Astrocyte (in vitro differentiated cells and primary cell): ENCODE results near the gene RAE1. TPM values are rescaled to one million over a fixed set of nuclear protein-coding genes. Genes with fewer than 3 reads are reported as not detected.

Experiments used
- DNase-seq: peaks from one replicate; pipeline ENCODE4 v3.0.0-alpha.2; 2010; ENCODE audit warnings: low read depth
- FAIRE-seq: peaks from 2 replicates; lab custom pipeline; 2011; peaks lifted over from hg19 to GRCh38; lab: Jason Lieb, UNC
- H2AFZ ChIP-seq: 2 replicates; pipeline ENCODE4 v1.6.0; 2012; ENCODE audit warnings: low read depth, low read length, inconsistent platforms
- H3K27ac ChIP-seq: 2 replicates; pipeline ENCODE4 v1.5.1; 2011; ENCODE audit warnings: low read depth, low read length, inconsistent platforms
- H3K27me3 ChIP-seq: 2 replicates; pipeline ENCODE4 v1.6.0; 2011; ENCODE audit warnings: low read length, inconsistent platforms; ENCODE audit not compliant: insufficient read depth
- H3K36me3 ChIP-seq: 2 replicates; pipeline ENCODE4 v1.5.1; 2011; ENCODE audit warnings: low read length, inconsistent platforms; ENCODE audit not compliant: insufficient read depth
- H3K4me1 ChIP-seq: 2 replicates; pipeline ENCODE4 v1.5.1; 2011; ENCODE audit warnings: low read length, inconsistent platforms; ENCODE audit not compliant: insufficient read depth
- H3K4me2 ChIP-seq: 2 replicates; pipeline ENCODE4 v1.6.0; 2012; ENCODE audit warnings: low read length, inconsistent platforms
- H3K4me3 ChIP-seq: 2 replicates; pipeline ENCODE4 v1.5.1; 2011; ENCODE audit warnings: low read depth, mild to moderate bottlenecking, low read length, inconsistent platforms; ENCODE audit not compliant: insufficient read depth
- H3K79me2 ChIP-seq: 2 replicates; pipeline ENCODE4 v1.6.0; 2012; ENCODE audit warnings: mild to moderate bottlenecking, low read length, inconsistent platforms; ENCODE audit not compliant: insufficient read depth
- H3K9ac ChIP-seq: 2 replicates; pipeline ENCODE4 v1.6.0; 2012; ENCODE audit warnings: mild to moderate bottlenecking, low read length, inconsistent platforms
- H3K9me3 ChIP-seq: 2 replicates; pipeline ENCODE4 v1.5.1; 2012; ENCODE audit warnings: low read depth, mild to moderate bottlenecking, low read length, inconsistent platforms; ENCODE audit not compliant: insufficient read depth
- H4K20me1 ChIP-seq: 2 replicates; pipeline ENCODE4 v1.6.0; 2012; ENCODE audit warnings: low read length, inconsistent platforms; ENCODE audit not compliant: insufficient read depth
- H3K27ac Mint-ChIP-seq: one replicate; pipeline ENCODE4 v1.8.0; 2021; ENCODE audit warnings: mild to moderate bottlenecking, mixed read lengths; ENCODE audit not compliant: unreplicated experiment
- H3K27me3 Mint-ChIP-seq: one replicate; pipeline ENCODE4 v1.8.0; 2021; ENCODE audit warnings: low read depth, mixed read lengths; ENCODE audit not compliant: unreplicated experiment
- H3K36me3 Mint-ChIP-seq: one replicate; pipeline ENCODE4 v1.8.0; 2021; ENCODE audit warnings: low read depth, mixed read lengths; ENCODE audit not compliant: unreplicated experiment
- H3K4me1 Mint-ChIP-seq: one replicate; pipeline ENCODE4 v1.8.0; 2021; ENCODE audit warnings: low read depth, mixed read lengths; ENCODE audit not compliant: unreplicated experiment
- H3K4me3 Mint-ChIP-seq: one replicate; pipeline ENCODE4 v1.8.0; 2021; ENCODE audit warnings: mild to moderate bottlenecking, moderate library complexity, mixed read lengths; ENCODE audit not compliant: unreplicated experiment
- H3K9me3 Mint-ChIP-seq: one replicate; pipeline ENCODE4 v1.8.0; 2021; ENCODE audit warnings: mild to moderate bottlenecking, mixed read lengths; ENCODE audit not compliant: unreplicated experiment
- EZH2 ChIP-seq: IDR thresholded peaks from 2 replicates; pipeline ENCODE4 v1.6.1; 2012; ENCODE audit warnings: mild to moderate bottlenecking, low read length, inconsistent platforms; ENCODE audit not compliant: insufficient read depth
- total RNA-seq: library from RNA; stranded (reverse); gene quantifications from 2 replicates; pipeline ENCODE4 v1.2.1, GENCODE V29; 2021
- TF ChIP-seq, protein P1 (sequence below): IDR thresholded peaks from 2 replicates; pipeline ENCODE4 v1.5.1; 2011; ENCODE audit warnings: low read depth, mild to moderate bottlenecking, inconsistent platforms, low read length, moderate library complexity; ENCODE audit not compliant: insufficient read depth

RAE1 gene
- total RNA-seq, 1 donor from 2014 or later = 31.1 TPM

DNA sequence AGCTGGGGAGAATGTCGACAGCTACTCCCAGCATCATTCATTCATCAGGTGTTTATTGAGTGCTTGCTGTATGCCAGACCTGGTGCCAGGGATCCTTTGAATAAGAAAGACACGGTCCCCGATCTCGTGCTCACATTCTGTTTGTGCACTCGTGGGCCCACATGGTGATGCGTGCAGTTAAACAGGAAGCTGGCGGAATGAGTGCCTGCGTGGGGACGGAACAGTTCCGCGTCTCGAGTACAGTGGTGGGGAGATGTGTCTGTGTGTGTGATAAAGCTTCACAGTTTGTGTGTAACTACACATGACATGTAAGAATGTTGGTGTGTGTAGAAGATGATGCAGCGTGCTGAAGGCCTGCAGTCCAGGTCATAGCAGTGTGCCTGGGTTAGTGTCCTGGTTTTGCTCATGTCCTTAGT is 46.6 kb downstream of the RAE1 start:
- DNase-seq = no peak
- Histone ChIP-seq H3K4me1 (peaks cover 26% of the 10 kb centered on the region), H3K79me2 (peaks cover 68% of the 10 kb centered on the region), H4K20me1 (peaks cover 79% of the 10 kb centered on the region), H3K36me3 (no peaks in the 10 kb centered on the region), H3K27ac (no peak overlapping the region), H2AFZ (no peak overlapping the region), H3K4me3 (no peak overlapping the region), H3K9me3 (no peaks in the 10 kb centered on the region), H3K4me2 (no peak overlapping the region), H3K27me3 (no peaks in the 10 kb centered on the region), H3K9ac (no peak overlapping the region)
- no peak overlapping the region for H3K4me3 Mint-ChIP-seq
- no peak for FAIRE-seq
- no peaks in the 10 kb centered on the region for H3K9me3 Mint-ChIP-seq
- H3K27ac Mint-ChIP-seq = no peak overlapping the region
- H3K4me1 Mint-ChIP-seq = peaks cover 33% of the 10 kb centered on the region
- TF ChIP-seq, protein P1, sequence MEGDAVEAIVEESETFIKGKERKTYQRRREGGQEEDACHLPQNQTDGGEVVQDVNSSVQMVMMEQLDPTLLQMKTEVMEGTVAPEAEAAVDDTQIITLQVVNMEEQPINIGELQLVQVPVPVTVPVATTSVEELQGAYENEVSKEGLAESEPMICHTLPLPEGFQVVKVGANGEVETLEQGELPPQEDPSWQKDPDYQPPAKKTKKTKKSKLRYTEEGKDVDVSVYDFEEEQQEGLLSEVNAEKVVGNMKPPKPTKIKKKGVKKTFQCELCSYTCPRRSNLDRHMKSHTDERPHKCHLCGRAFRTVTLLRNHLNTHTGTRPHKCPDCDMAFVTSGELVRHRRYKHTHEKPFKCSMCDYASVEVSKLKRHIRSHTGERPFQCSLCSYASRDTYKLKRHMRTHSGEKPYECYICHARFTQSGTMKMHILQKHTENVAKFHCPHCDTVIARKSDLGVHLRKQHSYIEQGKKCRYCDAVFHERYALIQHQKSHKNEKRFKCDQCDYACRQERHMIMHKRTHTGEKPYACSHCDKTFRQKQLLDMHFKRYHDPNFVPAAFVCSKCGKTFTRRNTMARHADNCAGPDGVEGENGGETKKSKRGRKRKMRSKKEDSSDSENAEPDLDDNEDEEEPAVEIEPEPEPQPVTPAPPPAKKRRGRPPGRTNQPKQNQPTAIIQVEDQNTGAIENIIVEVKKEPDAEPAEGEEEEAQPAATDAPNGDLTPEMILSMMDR = no peak
- no peak for TF ChIP-seq EZH2
- no peaks in the 10 kb centered on the region for H3K27me3 Mint-ChIP-seq
- peaks cover 29% of the 10 kb centered on the region for H3K36me3 Mint-ChIP-seq

DNA sequence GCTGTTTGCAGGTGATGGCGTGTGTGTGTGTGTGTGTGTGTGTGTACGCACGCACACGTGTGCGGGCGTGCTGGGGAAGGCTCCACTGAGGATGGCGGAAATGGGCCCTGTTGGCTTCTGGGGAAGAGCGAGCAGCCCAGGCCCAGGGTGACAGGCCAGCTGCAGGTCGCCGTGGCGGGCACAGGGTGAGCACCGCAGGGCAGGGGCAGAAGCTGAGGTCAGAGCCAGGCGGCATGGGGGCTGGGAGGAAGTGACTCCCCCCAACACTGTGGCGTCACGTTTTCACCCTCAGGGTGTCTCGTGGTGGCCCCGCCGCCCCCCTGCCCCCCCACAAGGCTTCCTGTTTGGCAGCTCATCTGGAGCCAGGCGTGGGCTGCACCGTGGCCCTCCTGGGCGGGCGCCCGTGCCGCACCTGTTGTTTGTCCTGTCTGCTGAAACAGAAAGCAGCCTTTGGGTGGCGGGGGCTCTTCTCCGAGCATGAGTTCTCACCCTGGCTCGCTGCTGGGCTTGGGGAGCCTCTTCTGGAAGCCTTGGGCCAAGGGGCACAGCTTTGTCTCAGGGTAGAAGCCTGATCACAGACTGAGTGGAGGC is 47.3 kb downstream of the RAE1 start:
- Histone ChIP-seq H3K4me3 (no peak overlapping the region), H3K36me3 (no peaks in the 10 kb centered on the region), H4K20me1 (peaks cover 77% of the 10 kb centered on the region), H3K4me2 (no peak overlapping the region), H3K4me1 (peaks cover 26% of the 10 kb centered on the region), H3K9me3 (no peaks in the 10 kb centered on the region), H3K9ac (no peak overlapping the region), H3K27me3 (no peaks in the 10 kb centered on the region), H2AFZ (no peak overlapping the region), H3K27ac (no peak overlapping the region), H3K79me2 (peaks cover 67% of the 10 kb centered on the region)
- Mint-ChIP-seq H3K4me3 (no peak overlapping the region), H3K9me3 (no peaks in the 10 kb centered on the region), H3K4me1 (peaks cover 28% of the 10 kb centered on the region), H3K36me3 (peaks cover 26% of the 10 kb centered on the region), H3K27ac (no peak overlapping the region), H3K27me3 (no peaks in the 10 kb centered on the region)
- TF ChIP-seq EZH2 = no peak
- TF ChIP-seq, protein P1 = no peak
- DNase-seq (no peak), FAIRE-seq (no peak)

DNA sequence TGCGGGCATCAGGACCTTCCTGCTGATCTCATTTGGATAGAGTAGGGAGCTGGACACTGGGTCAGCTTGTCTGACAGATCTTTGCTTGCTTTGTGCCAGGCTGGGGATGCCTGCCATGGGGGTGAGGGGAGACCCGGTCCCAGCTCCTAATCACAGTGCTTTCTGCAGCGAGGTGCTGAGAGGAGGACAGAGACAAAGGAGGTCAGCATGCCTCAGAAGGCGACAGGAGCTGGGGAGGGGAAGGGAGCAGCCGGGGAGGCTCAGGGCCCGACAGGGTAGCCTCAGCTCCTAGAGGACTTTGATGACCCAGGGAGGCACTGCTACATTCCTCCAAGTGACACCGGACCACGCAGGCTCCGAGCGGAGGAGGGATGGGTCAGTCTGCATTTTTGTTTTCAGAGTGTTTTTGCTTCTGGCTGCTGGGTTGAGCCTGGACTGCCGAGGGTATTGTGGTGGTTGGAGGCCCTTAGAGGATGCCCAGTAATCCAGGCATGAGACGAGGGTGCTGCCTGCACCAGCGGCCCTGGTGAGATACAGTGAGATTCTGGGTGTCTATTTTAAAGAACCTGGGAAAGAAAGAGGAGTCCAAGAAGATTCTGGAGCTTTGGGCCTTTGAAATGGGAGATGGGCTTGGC is 48.0 kb downstream of the RAE1 start:
- no peak overlapping the region for H2AFZ ChIP-seq
- peaks cover 23% of the 10 kb centered on the region for H3K4me1 Mint-ChIP-seq
- DNase-seq (no peak), FAIRE-seq (no peak)
- no peaks in the 10 kb centered on the region for H3K36me3 ChIP-seq
- no peak for TF ChIP-seq EZH2
- TF ChIP-seq, protein P1 = no peak
- H3K4me3 ChIP-seq = no peak overlapping the region
- no peaks in the 10 kb centered on the region for H3K27me3 Mint-ChIP-seq
- H3K9ac ChIP-seq = peak overlapping the region; percentile 10
- peaks cover 26% of the 10 kb centered on the region for H3K36me3 Mint-ChIP-seq
- H3K27me3 ChIP-seq = no peaks in the 10 kb centered on the region
- H3K4me2 ChIP-seq = peak overlapping the region; percentile 15
- no peak overlapping the region for H3K27ac ChIP-seq
- peaks cover 73% of the 10 kb centered on the region for H4K20me1 ChIP-seq
- peaks cover 21% of the 10 kb centered on the region for H3K4me1 ChIP-seq
- H3K4me3 Mint-ChIP-seq = peak overlapping the region; percentile 66
- H3K79me2 ChIP-seq = peaks cover 60% of the 10 kb centered on the region
- H3K9me3 Mint-ChIP-seq = no peaks in the 10 kb centered on the region
- peak overlapping the region; percentile 66 for H3K27ac Mint-ChIP-seq
- no peaks in the 10 kb centered on the region for H3K9me3 ChIP-seq
